WERI-Rb-1 (cell line): Measurements from ENCODE around the gene AXL.
A peak's percentile ranks its signal among the peaks of the same experiment; 100 is the strongest.

ENCODE experiments used
- DNase-seq: peaks from one replicate; pipeline ENCODE4 v3.0.0-alpha.2; 2020
- H3K27ac ChIP-seq: fragments of 250-450 bp; sonication (Bioruptor Pico); 2 replicates; pipeline ENCODE4 v1.5.1; 2020; ENCODE audit warnings: mild to moderate bottlenecking, moderate library complexity
- H3K27me3 ChIP-seq: fragments of 250-450 bp; sonication (Bioruptor Pico); 2 replicates; pipeline ENCODE4 v1.5.1; 2021; ENCODE audit warnings: mild to moderate bottlenecking, low read depth, moderate library complexity; ENCODE audit not compliant: insufficient read depth, severe bottlenecking
- H3K36me3 ChIP-seq: fragments of 250-450 bp; sonication (Bioruptor Pico); 2 replicates; pipeline ENCODE4 v1.5.1; 2020; ENCODE audit warnings: mild to moderate bottlenecking, moderate library complexity
- H3K4me3 ChIP-seq: 2 replicates; pipeline ENCODE4 v1.5.1; 2011; ENCODE audit warnings: low read depth, mild to moderate bottlenecking, control low read depth, low read length
- H3K9me3 ChIP-seq: fragments of 250-450 bp; sonication (Bioruptor Pico); 2 replicates; pipeline ENCODE4 v1.5.1; 2021; ENCODE audit warnings: mild to moderate bottlenecking, moderate library complexity; ENCODE audit not compliant: severe bottlenecking
- TF ChIP-seq, protein P1 (sequence below): IDR thresholded peaks from 2 replicates; pipeline ENCODE4 v1.5.1; 2011; ENCODE audit warnings: low read depth, mild to moderate bottlenecking, control low read depth, inconsistent platforms, low read length

AXL gene

GRCh38 chr19:41263850-41264580 is 45.0 kb downstream of the AXL start, which contains the start of gene HNRNPUL1:
TSS of gene HNRNPUL1 (plus strand) at chr19:41264372. CDS start at chr19:41264504, 132 bp downstream.
- Histone ChIP-seq H3K36me3 (peaks cover 40% of the 10 kb centered on the region), H3K27ac (peak within 1 kb of the TSS; percentile 100), H3K27me3 (no peaks in the 10 kb centered on the region), H3K9me3 (no peaks in the 10 kb centered on the region), H3K4me3 (peak within 1 kb of the TSS; percentile 97)
- TF ChIP-seq, protein P1, sequence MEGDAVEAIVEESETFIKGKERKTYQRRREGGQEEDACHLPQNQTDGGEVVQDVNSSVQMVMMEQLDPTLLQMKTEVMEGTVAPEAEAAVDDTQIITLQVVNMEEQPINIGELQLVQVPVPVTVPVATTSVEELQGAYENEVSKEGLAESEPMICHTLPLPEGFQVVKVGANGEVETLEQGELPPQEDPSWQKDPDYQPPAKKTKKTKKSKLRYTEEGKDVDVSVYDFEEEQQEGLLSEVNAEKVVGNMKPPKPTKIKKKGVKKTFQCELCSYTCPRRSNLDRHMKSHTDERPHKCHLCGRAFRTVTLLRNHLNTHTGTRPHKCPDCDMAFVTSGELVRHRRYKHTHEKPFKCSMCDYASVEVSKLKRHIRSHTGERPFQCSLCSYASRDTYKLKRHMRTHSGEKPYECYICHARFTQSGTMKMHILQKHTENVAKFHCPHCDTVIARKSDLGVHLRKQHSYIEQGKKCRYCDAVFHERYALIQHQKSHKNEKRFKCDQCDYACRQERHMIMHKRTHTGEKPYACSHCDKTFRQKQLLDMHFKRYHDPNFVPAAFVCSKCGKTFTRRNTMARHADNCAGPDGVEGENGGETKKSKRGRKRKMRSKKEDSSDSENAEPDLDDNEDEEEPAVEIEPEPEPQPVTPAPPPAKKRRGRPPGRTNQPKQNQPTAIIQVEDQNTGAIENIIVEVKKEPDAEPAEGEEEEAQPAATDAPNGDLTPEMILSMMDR: no peak
- peak; percentile 98 for DNase-seq

GRCh38 chr19:41264581-41265394 is 45.8 kb downstream of the AXL start:
- TF ChIP-seq, protein P1: 0 out of 2 replicates have a peak, but pooled peaks have one; percentile 13
- Histone ChIP-seq H3K27me3 (no peaks in the 10 kb centered on the region), H3K4me3 (peak overlapping the region; percentile 95), H3K9me3 (no peaks in the 10 kb centered on the region), H3K27ac (peak overlapping the region; percentile 100), H3K36me3 (peaks cover 48% of the 10 kb centered on the region)
- peak; percentile 61 for DNase-seq

DNA sequence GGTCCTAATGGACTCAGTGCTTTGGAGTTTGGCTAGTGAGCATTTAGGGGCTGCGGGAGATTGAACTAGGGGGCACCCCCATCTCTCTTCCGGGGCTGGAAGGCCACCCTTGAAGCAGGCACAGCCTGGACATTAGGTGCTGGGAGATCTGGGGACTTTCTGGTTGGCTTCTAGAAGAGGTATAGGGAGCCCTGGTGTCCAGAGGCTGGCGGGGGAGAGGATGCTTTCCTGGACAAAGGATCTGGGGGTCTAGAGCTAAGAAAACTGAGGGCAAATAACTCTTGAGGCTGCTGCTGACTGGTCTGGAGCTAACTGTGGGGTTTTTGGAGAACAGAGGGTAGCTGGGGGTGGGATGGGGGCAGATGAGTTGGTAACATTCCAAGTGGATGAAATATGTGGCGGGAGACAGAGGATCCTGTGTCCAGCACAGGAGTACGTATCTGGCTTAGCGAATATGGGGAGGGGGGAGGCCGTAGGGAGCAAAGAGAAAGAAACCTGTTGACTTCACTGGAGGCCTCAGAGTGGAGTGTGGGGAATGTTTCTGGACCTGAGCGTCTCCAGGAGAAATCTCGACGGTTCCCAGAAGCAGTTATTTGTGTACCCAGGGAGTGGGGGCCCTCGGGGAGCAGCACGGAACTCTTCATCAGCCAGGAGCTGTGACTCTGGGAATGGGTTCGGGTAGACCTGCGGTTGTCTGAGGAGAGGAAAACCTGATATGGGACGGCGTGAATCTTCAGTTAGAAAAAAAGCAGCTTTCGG is 46.6 kb downstream of the AXL start:
- DNase-seq: no peak

GRCh38 chr19:41269055-41269454 is 50.0 kb downstream of the AXL start:
- DNase-seq: no peak
- Histone ChIP-seq H3K36me3 (peaks cover 91% of the 10 kb centered on the region), H3K4me3 (no peak overlapping the region), H3K27ac (no peak overlapping the region), H3K27me3 (no peaks in the 10 kb centered on the region), H3K9me3 (no peaks in the 10 kb centered on the region)
- TF ChIP-seq, protein P1: no peak

More for the DNA sequence above, 46.6 kb downstream of the AXL start:
- H3K9me3 ChIP-seq: no peaks in the 10 kb centered on the region
- TF ChIP-seq, protein P1: no peak
- peak overlapping the region; percentile 95 for H3K4me3 ChIP-seq
- peak overlapping the region; percentile 100 for H3K27ac ChIP-seq
- peaks cover 56% of the 10 kb centered on the region for H3K36me3 ChIP-seq
- H3K27me3 ChIP-seq: no peaks in the 10 kb centered on the region

DNA sequence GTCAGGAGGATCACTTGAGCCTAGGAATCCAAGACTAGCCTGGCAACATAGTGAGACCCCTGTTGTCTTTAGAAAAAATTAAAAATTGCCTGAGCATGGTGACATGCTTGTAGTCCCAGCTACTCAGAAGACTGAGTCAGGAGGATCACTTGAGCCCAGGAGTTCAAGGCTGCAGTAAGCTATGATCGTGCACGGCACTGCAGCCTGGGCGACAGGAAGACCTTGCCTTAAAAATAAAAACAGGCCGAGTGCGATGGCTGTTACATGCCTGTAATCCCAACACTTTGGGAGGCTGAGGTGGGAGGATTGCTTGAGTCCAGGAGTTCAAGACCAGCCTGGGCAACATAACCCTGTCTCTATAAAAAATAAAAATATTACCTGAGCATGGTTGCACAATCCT is 50.5 kb downstream of the AXL start:
- Histone ChIP-seq H3K27me3 (no peaks in the 10 kb centered on the region), H3K9me3 (no peaks in the 10 kb centered on the region), H3K27ac (no peak overlapping the region), H3K36me3 (peaks cover 92% of the 10 kb centered on the region), H3K4me3 (no peak overlapping the region)
- DNase-seq: no peak
- TF ChIP-seq, protein P1: no peak
